GM21423 (cell line): Measurements from ENCODE around the gene CDH23.
"Not testable (repeated sequence)": the region's sequence is repeated elsewhere in the genome, so short reads cannot be mapped to it uniquely, and the experiment has no call there.

Source experiments
- ATAC-seq: cut with Tn5 transposase; IDR thresholded peaks from one replicate; pipeline ENCODE4 v1.9.1; 2021; ENCODE audit warnings: mild to moderate bottlenecking, moderate library complexity; ENCODE audit not compliant: unreplicated experiment

The CDH23 gene

DNA sequence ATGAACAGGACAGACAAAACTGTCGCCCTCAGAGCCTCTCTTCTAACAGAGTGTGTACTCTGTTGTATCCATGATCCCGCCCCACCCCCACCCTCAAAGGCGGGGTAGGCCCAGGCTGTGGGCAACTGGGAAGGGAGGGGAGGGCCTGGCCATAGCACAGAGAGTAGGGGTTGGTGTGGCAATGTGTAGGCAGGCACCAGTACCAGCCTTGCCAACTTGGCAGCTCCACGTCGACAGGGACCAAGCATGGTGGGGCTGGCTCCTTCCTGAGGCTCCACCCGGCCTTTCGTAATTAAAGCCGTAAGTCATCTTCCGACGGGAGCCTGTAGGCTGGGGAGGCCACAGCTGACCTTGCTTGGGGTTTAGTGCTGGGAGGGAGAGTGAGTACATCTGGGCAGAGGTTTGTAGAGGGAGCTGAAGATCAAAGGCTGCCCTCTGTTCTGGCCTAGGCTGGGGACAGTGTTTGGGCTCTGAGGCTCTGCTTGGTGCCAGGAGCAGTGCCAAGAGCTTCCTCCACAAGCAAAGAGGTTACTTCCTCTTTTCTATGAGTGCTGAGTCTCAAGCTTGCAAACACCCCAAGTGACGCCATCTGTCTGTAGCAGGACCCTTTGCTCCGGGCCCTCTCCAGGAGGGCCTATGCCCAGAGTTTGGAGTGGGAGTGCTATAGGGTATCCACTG lies 201.2 kb downstream of the CDH23 start:
- ATAC-seq: no peak

- ATAC-seq: no peak
These were observed 201.9 kb downstream of the CDH23 start for GRCh38 chr10:71598621-71599055.

DNA sequence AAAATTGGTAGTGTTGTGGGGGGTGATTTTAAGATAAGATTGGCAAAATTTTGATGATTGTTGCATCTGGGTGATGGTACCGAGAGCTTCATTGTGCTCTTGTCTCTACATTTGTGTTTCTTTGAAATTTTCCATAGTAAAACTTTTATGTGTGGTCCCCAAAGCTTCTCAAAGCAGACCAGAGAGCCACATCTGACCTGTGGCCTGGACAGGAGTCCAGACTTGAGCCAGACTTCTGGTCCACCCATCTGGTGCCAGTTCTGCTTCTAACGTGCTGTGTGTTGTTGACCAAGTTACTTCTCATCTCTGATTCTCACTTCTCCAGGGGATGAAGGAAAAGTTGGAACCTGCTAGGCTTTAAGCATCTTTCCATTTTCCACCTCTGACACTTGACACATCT lies 202.8 kb downstream of the CDH23 start:
- ATAC-seq: no peak

DNA sequence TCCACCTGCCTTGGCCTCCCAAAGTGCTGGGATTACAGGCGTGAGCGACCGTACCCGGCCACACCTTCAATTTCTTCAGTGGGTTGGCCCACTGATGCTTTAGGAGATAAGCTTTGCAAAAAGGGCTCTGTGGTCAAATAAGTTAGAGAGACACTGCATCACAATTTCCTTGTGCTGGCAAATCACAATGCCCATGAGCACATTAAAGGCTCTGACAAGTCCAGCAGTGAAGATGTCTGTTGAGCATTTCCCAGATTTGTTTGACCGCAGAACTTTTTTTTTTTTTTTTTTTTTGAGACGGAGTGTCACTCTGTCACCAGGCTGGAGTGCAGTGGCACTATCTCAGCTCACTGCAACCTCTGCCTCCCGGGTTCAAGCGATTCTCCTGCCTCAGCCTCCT lies 203.5 kb downstream of the CDH23 start:
- not testable (repeated sequence) for ATAC-seq

DNA sequence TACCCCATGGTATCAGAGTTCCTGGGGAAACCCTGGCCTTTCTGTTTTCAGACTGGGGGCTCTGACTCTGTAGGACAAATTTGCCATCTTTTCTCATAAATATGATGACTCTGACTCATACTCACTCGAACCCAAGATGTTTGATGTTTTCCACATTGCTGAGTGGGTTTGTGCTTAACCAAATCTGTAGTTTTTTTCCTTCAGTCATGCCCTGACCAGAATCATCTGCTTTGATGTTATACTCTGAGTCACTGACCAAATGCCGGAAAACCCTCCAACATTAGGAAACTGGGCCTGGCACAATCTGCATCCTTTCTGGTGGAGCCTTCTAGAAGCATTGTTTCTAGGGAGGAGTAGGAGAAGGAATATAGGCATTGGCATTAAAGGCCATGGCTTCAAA lies 204.1 kb downstream of the CDH23 start:
- ATAC-seq: no peak

GRCh38 chr10:71601273-71601672 lies 204.6 kb downstream of the CDH23 start:
- no peak for ATAC-seq

- ATAC-seq: no peak
These were observed 206.4 kb downstream of the CDH23 start for GRCh38 chr10:71603150-71603549.

DNA sequence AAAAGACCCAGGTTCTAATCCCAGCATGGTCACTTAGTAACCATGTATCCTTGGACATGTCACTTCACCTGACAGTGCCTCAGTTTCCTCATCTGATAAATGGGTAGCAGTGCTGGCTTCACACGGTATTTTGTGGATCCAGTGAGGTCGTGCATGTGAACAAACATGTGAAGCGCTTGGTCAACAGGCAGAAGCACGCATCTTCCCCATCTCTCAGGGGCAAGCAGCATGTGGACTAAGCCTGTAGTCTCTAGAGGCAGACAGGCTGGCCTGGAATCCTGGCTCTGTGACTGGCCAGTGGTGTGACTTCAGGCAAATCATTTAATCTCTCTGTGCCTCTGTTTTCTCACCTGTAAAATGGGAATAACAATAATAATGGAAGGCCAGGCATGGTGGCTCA lies 207.0 kb downstream of the CDH23 start:
- ATAC-seq: no peak

- ATAC-seq: no peak
These were observed 207.8 kb downstream of the CDH23 start for GRCh38 chr10:71604324-71605018.

DNA sequence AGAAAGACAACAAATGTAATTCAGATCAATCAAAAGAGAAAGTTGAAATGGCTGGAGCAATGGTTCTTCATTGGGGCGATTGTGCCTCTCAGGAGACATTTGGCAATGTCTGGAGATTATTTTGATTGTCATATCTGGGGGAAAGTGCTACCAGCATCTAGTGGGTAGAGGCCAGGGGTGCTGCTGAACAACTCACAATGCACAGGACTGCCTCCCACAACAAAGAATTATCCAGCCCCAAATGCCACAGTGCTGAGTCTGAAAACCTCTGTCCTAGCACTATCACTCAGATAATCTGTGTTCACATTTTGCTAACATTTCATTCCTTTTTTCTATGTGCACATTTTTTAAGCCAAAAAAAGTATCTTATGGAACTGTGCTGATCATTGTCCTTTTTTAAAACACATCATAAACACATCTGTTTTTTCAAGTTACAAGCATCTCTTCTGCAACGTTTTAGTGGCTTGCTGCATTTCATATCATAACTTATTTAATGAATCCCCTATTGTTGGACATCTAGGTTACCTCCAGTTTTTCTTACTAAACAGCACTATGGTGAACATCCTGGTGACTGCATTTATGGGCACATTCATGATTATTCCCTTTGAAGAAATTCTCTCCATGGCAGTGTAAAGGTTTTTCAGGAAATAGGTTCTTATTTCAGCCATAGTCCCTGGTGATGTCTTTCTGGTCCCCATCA lies 208.7 kb downstream of the CDH23 start:
- ATAC-seq: no peak

- ATAC-seq: no peak
These were observed 209.7 kb downstream of the CDH23 start for GRCh38 chr10:71606257-71607081.

- no peak for ATAC-seq
These were observed 210.3 kb downstream of the CDH23 start for GRCh38 chr10:71607082-71607443.

DNA sequence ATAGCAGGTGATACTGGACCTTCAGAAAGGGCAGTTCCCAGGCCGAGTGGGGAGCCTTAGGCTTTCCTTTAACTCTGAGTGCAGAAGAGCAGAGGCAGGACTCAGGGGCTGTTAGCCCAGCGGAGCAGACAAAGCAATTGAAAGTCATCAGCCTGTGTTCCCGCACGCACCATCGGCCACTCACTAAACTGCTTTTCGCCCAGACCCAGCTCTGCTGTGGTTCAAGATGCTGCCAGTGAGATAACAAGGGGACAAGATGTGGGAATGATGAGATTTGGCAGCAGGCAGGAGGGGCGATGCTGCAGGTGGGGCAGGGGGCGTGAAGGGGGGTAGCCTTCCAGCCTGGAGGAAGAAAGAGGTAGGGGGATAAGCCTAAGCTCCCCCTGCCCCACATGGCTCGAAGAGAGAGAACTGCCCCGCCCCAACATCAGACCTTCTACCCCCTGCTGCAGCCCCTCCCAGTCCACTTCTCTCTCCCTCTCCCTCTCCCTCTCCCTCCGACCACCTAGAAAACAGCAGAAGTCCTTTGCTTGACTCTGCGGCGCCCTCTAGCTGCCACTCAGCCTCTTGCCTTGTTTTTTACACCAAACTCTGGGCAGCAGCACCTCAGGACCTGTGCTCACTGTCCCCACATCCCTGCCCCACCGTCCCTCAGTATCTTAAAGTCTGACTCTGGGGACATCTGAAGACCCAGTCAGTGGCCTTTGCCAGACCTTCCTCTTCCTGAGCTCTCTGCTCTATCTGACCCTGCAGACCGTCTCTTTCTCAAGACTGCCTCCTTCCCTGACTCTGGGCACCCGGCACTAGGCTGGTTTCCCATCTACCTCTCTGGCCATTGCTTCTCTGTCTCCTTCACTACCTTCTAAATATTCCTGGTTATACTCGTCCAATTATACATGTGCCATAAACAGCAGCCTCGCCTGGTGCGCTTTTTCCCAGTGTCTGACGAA lies 212.4 kb downstream of the CDH23 start:
- ATAC-seq: no peak

GRCh38 chr10:71610651-71611050 lies 213.9 kb downstream of the CDH23 start:
- ATAC-seq: no peak

DNA sequence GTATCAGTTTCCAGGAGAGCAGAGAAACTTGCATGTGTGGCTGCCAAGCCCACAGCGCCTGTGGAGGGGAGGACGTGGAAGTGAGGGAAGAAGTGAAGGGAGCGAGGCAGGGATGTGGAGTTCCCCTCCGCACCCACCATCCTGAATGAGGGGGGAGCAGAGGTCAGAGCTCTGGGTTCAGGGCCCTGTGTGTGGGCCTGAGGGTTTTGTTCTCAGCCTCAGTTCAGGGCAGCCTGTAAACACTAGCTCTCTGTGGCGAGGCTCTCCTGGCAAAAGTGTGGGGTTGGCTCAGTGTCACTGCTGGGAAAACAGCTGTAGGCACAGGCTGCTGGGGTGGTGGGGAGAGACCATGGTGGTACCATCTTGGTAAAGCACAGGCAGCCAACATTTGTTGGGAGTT lies 214.4 kb downstream of the CDH23 start:
- no peak for ATAC-seq

DNA sequence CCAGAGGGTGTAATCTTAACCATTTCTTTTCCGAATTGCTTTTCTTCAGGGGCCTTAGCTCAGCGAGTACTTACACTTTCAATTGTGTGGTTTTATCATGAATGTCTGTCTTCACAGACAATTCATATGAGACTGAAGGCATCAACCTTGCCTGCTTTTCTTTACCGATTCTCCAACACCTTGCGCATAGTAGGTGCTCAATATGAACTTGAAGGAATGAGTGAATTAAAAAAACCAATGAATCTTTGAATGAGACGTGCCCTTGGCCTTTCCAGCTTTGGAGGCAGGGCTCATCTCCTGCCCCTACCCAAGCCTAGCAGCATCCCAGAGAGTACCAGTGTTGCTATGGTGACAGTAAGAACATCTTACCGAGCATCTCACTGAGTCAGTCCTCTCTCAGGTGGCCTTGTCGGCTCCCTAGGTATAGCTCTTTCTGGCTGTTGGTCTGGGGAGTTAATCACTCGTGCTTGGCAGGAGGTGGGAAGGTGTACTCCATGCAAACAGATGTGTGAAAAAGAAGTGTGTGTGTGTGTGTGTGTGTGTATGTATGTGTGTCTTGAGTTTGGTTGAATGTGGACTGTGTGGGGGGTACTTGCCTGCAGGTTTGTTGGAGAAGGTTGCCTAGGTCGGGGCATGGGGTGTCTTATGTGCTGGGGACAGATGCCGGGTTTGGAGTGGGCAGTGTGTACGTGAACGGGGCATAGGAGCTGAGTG lies 215.1 kb downstream of the CDH23 start:
- ATAC-seq: no peak

GRCh38 chr10:71613261-71613777 lies 216.6 kb downstream of the CDH23 start:
- ATAC-seq: no peak

- ATAC-seq: no peak
These were observed 217.2 kb downstream of the CDH23 start for GRCh38 chr10:71613877-71614276.

- no peak for ATAC-seq
These were observed 218.2 kb downstream of the CDH23 start for GRCh38 chr10:71614946-71615345.
